Measurements from ENCODE around the gene CFAP68. TPM values are rescaled to one million over a fixed set of nuclear protein-coding genes. Genes with fewer than 3 reads are reported as not detected.

CFAP68 gene
- total and polyA plus RNA-seq, 2 of the 13 experiments (the other 11 are each of a cell fraction or from before 2014, with no cell fraction given), result 22.2 to 25.6 TPM

DNA sequence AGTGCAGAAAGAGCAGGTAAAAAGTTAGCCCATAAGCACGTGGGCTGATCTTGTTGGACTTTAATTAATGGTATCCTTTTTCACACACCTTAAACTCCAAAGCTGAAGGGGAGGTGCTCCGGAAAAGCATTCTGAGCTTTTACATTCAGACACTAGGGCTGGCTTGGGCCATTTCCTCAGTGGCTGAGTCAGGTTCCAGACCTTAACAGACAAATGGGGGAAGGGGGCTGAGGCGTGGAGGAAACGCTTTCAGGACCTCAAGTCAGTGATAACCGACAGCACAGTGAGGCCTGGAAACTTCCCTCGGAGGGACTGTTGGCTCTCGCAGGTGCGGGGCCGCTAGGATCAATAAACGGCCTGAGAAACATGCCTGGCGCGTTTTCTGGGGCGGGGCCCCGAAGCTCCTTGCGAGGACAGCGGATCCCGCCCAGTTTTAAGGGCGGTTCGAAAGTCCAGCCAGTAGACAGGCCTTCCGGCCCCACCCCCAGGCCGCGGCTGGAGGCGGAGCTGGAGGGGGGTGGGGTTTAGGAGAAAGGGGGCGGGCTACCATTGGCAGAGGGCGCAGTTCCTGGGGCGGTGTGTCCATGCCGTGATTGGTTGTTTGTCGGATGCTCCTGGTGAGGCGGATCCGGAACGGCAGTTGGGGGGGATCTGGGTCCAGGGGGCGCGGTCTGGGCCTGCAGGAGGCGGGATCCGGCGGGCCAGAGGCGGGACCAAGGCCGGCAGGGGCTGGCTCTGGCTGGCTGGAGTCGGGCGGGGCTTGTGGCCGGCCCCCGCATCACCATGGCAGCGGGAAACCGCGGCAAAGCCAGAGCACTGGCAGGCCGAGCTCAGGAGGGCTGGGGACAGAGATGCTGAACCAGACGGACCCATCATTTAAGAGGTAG, 47.4 kb downstream of the CFAP68 start (continued):
- TF ChIP-seq, protein P1, sequence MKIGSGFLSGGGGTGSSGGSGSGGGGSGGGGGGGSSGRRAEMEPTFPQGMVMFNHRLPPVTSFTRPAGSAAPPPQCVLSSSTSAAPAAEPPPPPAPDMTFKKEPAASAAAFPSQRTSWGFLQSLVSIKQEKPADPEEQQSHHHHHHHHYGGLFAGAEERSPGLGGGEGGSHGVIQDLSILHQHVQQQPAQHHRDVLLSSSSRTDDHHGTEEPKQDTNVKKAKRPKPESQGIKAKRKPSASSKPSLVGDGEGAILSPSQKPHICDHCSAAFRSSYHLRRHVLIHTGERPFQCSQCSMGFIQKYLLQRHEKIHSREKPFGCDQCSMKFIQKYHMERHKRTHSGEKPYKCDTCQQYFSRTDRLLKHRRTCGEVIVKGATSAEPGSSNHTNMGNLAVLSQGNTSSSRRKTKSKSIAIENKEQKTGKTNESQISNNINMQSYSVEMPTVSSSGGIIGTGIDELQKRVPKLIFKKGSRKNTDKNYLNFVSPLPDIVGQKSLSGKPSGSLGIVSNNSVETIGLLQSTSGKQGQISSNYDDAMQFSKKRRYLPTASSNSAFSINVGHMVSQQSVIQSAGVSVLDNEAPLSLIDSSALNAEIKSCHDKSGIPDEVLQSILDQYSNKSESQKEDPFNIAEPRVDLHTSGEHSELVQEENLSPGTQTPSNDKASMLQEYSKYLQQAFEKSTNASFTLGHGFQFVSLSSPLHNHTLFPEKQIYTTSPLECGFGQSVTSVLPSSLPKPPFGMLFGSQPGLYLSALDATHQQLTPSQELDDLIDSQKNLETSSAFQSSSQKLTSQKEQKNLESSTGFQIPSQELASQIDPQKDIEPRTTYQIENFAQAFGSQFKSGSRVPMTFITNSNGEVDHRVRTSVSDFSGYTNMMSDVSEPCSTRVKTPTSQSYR (CRISPR knock-in tag; IDR thresholded peaks at IDR 0.05; ENCODE audit: borderline replicate concordance), result peak; percentile 20; the same call in 1 of the 2 replicates
- peak; percentile 88 for TF ChIP-seq SP4 (CRISPR knock-in tag; IDR thresholded peaks at IDR 0.05)
- TF ChIP-seq ZFY (CRISPR knock-in tag; IDR thresholded peaks at IDR 0.05), result peak; percentile 89
- no peak for TF ChIP-seq ATF7 (IDR thresholded peaks at IDR 0.05)
- peak; percentile 36; the same call in 1 of the 2 replicates for TF ChIP-seq ATF7 (CRISPR knock-in tag; IDR thresholded peaks at IDR 0.05)
- TF ChIP-seq NKX3-1 (CRISPR knock-in tag; IDR thresholded peaks at IDR 0.05), result no peak; the same call in 1 of the 2 replicates
- TF ChIP-seq, protein P2, sequence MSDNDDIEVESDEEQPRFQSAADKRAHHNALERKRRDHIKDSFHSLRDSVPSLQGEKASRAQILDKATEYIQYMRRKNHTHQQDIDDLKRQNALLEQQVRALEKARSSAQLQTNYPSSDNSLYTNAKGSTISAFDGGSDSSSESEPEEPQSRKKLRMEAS (IDR thresholded peaks at IDR 0.05), result peak; percentile 91
- no peak for TF ChIP-seq ESRRA (CRISPR knock-in tag; IDR thresholded peaks at IDR 0.05; ENCODE audit: low read depth)
- TF ChIP-seq, protein P3, sequence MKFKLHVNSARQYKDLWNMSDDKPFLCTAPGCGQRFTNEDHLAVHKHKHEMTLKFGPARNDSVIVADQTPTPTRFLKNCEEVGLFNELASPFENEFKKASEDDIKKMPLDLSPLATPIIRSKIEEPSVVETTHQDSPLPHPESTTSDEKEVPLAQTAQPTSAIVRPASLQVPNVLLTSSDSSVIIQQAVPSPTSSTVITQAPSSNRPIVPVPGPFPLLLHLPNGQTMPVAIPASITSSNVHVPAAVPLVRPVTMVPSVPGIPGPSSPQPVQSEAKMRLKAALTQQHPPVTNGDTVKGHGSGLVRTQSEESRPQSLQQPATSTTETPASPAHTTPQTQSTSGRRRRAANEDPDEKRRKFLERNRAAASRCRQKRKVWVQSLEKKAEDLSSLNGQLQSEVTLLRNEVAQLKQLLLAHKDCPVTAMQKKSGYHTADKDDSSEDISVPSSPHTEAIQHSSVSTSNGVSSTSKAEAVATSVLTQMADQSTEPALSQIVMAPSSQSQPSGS (CRISPR knock-in tag; IDR thresholded peaks at IDR 0.05), result peak; percentile 76
- peak; percentile 77 for TF ChIP-seq HNF4A (CRISPR knock-in tag; IDR thresholded peaks at IDR 0.05)
- peak; percentile 20; the same call in 1 of the 2 replicates for TF ChIP-seq FOSL1 (CRISPR knock-in tag; IDR thresholded peaks at IDR 0.05; ENCODE audit: borderline replicate concordance)
- 0 out of 2 replicates have a peak, but pooled peaks have one; percentile 46 for TF ChIP-seq GLI4 (CRISPR knock-in tag; IDR thresholded peaks at IDR 0.05; ENCODE audit: borderline replicate concordance)
- peak; percentile 76; the same call in 1 of the 2 replicates for TF ChIP-seq FOXK1 (CRISPR knock-in tag; IDR thresholded peaks at IDR 0.05; ENCODE audit: borderline replicate concordance, low read depth)
- TF ChIP-seq KAT2B (IDR thresholded peaks at IDR 0.05; ENCODE audit: borderline replicate concordance, low read depth, low read length), result peak; percentile 19; the same call in 1 of the 2 replicates
- peak; percentile 50; the same call in 1 of the 2 replicates for TF ChIP-seq MAZ (IDR thresholded peaks at IDR 0.05; ENCODE audit: borderline replicate concordance, low read depth, low read length)
- peak; percentile 86; the same call in 1 of the 2 replicates for TF ChIP-seq MAZ (CRISPR knock-in tag; IDR thresholded peaks at IDR 0.05; ENCODE audit: low read depth)
- TF ChIP-seq POLR2AphosphoS5 (IDR thresholded peaks at IDR 0.05; ENCODE audit: low read depth, low read length), result peak; percentile 86
- TF ChIP-seq, protein P4, sequence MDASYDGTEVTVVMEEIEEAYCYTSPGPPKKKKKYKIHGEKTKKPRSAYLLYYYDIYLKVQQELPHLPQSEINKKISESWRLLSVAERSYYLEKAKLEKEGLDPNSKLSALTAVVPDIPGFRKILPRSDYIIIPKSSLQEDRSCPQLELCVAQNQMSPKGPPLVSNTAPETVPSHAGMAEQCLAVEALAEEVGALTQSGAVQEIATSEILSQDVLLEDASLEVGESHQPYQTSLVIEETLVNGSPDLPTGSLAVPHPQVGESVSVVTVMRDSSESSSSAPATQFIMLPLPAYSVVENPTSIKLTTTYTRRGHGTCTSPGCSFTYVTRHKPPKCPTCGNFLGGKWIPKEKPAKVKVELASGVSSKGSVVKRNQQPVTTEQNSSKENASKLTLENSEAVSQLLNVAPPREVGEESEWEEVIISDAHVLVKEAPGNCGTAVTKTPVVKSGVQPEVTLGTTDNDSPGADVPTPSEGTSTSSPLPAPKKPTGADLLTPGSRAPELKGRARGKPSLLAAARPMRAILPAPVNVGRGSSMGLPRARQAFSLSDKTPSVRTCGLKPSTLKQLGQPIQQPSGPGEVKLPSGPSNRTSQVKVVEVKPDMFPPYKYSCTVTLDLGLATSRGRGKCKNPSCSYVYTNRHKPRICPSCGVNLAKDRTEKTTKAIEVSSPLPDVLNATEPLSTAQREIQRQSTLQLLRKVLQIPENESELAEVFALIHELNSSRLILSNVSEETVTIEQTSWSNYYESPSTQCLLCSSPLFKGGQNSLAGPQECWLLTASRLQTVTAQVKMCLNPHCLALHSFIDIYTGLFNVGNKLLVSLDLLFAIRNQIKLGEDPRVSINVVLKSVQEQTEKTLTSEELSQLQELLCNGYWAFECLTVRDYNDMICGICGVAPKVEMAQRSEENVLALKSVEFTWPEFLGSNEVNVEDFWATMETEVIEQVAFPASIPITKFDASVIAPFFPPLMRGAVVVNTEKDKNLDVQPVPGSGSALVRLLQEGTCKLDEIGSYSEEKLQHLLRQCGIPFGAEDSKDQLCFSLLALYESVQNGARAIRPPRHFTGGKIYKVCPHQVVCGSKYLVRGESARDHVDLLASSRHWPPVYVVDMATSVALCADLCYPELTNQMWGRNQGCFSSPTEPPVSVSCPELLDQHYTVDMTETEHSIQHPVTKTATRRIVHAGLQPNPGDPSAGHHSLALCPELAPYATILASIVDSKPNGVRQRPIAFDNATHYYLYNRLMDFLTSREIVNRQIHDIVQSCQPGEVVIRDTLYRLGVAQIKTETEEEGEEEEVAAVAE (CRISPR knock-in tag; IDR thresholded peaks at IDR 0.05; ENCODE audit: borderline replicate concordance), result peak; percentile 72; the same call in 1 of the 2 replicates
